ENCODE data around the gene MRPL14.

Gene MRPL14

DNA sequence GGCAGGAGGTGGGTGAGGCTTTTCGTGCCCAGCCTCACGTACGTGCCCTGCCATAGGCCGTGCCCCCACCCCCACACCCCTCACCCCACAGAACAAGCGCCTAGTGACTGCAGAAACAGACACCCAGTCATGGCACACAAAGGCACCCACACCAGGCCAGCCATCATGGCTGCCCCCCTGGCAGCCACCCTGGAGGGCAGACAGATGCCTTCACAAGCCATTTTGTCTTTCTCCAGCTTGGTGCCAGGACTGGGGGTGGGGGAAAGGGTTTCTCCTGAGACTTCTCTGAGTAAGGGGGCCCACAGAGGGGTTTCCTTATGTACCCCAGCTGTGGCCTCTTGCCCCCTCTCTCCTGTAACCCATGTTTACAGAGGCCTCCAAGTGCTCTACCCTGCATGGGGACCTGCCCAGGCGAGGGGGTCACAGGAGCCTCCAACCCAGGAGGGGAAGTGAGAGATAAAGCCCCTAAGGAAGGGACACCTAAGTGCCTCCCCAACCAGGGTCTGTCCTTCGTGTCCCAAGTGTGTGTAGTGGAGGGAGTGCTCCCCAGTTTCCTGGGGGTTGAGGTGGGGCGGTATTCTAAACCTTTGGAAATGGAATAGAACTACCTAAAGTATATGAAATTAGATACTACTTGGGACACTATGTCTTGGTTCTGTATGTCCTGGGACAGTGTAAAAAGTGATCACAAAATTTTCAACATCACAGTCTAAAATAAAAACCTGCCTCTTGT is 49.9 kb downstream of the MRPL14 start:
- DNase-seq: no peak

DNA sequence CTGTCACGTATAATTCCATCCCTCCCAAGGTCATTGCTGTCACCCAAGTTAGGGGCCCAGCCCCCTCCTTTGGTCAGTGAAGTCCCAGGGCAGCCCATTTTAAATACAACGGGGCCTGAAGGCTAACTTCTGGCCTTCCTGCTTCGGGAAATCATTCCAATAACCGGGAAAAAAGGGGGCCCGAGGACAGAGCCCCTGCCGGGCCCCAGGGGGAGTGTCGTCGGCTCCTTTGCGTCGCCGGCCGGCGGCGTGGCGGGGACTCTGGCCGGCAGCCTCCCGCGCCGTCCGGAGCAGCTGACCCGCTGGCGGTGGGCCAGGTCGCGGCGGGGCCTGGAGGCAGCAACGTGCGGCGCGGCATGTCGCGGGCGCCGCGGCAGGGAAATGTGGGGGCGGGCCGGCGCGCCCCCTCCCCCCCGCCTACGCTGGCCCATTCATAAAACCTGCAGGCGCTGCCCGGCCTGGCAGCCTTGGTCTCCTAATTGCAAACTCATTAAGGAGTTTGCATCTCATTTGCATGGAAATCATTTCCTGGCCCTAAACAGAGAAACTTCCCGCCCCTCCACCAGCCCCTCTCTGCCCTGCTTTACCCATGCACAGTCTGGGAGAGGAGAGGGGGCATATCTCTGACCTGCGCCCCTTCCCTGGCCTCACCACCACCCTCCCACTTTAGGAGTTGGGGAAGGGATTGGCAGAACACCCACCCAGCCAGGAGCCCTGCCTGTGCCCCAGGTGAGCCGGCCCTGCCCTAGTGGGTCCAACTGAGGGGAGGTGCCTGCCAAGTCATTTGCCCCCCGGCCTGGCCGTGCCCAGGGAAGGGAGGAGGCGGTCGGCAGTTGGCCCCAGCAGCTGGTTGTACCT is 50.7 kb downstream of the MRPL14 start:
- DNase-seq: no peak

DNA sequence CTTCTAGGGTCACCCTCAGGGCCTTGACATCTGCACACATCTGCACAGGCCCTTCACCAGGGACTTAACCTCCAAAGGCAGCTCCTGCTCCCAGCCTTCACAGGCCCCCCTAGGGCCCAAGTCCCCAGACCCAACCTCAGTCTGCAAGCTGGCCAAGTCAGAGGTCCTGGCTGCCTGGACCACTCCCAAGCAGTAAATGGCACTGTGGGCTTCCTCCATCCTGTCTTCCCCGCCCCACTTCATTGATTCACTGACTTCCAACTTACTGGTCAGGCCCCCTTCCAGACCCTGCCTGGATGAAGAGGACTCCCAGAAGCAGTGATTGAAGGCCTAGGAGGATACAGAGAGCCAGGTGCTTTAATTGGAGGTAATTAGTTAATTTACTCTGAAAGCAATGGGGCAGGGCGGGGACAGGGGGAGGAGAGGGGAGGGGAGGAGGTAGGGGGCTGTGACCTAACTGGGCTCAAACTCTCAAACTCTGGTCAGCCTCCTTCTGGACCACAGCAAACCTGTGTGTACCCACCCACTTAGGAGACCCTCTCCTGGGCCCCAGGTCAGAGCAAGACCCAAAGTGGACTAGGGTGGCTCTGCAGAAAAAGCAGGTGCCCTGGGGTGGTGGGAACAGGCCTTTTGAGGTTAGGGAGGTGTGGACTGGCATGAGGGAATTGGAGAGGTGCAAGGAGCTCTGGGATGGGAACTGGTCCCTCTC is 51.5 kb downstream of the MRPL14 start:
- no peak for DNase-seq

DNA sequence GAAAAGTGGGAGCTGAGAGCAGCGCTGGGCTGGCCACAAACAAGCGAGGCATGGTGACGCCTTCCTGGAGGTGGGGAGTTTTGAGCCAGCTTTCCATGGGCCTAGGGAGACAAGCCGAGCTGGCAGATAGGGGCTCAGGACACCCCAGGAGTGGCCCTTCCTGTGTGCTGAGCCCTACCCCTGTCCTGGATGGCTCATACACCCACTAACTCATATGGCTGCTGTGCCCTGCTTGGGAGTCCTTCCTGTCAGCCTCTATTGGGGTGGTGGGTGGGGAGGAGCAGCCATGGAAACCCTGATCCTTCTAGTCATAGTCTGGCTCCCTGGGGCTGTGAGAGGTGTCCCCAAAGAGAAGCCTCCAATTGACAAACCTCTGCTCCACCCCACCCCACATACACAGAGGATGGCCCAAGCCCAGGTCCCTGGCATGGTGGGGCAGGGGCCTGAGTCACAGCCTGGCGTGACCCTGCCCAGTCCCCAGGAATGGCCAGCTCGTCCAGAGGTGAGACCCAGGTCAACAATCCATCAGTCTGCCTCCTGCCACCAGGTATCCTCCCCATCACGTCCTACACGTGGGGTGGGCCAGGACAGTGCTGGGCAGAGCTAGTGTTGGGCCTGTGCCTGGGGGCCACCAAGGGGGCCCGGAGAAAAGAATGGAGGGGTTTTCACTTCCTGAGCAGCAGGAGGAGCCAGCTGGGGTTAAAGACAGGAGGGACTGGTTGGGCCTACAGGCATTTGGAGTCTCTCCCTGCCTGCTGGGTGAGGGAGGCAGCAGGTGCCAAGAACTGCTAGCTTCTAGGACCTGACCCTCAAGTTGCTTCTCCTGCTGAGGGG is 52.2 kb downstream of the MRPL14 start:
- DNase-seq: no peak

DNA sequence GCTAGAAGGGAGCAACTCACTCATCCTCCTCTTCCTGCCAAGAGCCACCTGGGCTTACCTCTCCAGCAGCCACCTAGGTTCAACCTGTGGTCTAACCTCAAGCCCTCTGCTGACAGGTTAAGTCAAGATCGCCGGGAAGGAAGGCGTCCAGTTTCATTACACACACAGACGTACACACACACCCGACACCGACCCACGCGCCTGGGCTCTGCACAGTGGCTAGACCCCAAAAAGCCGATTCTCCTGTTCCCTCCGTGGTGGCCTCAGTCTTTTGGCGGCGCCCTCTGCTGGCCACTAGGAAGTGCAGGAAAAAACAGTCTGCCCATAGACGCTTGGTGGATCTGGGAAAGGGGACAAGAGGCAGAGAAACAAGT is 52.8 kb downstream of the MRPL14 start:
- DNase-seq: no peak

DNA sequence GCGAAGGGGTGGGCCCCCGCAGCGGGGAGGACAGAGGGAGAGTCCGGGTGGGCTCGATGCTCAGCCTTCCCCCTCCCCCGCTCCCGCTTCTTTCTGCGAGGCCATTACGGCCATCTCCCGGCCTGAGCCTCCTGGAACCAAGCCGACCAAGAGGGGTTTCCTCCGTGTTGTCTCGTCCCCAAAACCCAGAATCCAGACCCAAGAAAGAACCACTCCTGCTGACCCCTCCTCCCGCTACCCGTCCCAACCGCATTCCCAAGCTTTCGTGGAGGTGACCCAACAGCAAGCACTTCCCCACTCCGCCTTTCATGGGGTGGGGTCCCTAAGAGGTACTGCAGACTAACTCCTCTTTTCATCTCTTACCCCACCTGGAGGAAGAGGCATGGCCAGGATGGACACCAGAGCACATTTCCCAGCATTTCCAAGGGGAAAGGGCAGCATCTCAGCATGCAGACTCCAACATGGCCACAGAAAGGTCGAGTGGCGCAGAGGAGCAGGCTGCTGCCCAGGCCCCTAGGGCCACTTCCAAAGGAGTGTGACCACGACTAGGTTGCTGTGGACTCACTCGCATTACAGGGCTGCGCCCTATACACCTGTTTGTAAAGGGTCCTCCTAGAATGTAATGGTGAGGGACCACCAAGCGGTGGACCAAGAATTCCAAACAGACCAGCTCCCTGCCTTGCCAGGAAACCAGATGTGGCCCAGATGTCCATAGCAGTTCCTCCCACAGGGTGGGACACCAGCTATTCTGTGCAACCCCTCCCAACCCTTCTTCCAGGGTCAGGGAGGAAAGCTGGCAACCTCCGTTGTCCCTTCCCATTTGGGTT is 53.4 kb downstream of the MRPL14 start:
- no peak for DNase-seq

DNA sequence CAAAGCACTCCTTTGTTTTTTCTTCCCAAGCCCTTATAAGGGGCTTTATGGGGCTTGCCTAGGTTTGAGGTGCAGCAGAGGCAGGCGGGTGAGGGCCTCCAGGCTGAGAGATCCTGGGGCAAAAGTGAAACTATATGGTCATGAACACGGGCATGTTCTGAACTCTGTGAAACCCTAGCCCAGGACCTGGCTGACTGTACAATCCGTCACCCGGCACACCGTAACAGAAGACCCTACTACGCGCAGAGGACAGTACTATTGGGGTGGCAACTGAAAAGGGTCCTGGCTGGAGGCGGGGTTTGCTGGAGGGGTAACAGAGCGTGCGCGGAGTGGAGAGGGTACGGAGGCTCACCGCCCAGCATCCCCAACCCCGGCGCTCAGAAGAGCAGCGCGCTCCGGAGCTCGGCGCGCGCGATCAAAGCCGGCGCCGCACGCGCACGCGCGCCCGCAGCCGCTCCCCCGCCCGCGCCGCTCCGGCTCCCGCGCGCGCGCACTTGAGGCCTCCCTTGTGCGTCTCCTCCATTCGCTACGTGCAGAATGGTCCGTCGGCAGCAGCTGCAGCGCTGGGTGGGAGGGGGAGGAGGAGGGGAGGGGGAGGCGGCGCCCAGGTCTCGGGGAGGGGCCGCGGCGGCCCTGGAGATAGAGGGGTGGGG is 54.2 kb downstream of the MRPL14 start:
- no peak for DNase-seq

DNA sequence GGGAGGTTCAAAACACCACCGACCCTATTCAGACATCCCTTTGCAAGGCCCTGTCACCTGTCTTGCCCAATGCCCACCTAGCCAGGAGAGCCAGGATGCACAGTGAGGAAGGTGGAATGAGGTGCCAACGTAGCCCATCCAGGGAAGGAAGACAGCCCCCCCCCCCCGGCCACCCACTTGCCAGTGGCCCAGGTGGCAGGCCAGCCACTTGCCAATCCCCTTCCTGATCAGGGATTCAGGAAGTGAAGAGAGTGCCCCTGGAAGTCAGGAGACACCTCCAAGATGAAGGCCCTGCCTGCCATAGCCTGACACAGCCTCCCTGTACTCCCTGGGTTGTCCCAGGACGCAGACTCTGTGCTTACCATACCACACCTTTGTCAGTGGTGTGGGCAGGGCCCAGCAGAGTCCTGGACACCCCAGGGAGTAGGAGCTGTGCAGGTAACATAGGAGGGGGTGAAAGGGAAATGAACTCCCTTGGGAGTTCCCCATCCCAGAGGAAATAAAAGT is 54.7 kb downstream of the MRPL14 start:
- DNase-seq: no peak

DNA sequence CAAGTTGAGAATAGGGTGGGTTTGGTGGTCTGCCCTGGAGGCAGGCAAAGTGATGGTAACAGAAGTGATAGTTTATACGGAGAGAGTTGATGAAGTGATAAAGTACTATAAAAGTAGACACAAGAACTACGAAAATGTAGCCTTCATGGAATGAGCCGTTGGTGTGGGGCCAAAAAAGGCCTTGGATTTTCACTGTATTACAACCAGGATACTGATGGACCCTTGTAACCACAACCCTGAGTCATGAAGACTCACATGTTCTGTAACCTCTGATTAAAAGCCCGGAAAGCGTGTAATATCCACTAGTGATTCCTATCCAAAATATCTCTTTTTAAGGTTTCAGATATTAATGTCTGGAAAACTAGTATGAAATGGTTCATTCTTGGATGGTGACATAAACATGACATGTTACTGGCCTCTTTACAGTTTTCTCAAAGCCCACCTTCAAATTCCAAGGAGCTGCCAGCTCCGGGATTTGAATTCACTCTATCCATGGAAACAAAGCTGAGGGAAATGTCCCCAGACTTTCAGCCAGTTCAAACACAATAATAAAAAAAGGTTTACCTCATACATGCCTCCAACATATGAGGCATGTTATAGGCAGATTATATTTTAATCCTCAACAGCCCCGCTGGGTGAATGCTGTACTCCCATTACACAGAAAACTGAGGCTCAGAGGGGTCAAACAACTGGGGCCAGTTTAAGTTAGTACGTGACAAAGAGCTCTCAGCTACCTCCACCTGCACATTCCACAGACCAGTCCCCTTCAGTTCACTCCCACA is 55.4 kb downstream of the MRPL14 start:
- DNase-seq: no peak

DNA sequence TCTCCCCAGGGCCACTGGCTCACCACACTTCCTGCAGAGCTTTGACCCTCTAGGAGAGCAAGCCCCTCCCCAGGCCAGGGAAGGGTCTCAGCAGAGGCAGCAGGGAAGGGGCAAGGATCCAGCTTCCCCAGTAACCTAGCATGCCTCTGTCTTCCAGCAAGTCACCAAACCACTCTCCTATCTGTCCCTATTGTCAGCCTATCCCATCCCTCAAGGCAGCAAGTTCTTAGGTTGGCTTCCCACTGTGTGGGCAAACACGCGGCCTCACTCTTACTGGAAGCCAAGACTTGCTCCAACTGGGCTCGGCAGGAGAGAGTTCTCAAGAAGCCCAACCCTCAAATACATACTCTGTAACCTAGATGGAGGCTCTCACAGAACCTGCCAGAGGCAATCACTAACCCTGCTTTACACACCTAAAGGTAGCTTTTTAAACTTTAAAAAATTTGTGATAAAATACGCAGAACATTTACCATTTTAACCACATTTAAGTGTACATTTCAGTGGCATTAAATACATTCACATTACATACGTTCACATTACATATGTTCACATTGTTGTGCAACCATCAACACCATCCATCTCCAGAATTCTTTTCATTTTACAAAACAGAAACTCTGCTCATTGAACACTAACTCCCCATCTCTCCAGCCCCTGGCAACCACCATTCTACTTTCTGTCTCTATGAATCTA is 58.5 kb downstream of the MRPL14 start:
- DNase-seq: no peak

DNA sequence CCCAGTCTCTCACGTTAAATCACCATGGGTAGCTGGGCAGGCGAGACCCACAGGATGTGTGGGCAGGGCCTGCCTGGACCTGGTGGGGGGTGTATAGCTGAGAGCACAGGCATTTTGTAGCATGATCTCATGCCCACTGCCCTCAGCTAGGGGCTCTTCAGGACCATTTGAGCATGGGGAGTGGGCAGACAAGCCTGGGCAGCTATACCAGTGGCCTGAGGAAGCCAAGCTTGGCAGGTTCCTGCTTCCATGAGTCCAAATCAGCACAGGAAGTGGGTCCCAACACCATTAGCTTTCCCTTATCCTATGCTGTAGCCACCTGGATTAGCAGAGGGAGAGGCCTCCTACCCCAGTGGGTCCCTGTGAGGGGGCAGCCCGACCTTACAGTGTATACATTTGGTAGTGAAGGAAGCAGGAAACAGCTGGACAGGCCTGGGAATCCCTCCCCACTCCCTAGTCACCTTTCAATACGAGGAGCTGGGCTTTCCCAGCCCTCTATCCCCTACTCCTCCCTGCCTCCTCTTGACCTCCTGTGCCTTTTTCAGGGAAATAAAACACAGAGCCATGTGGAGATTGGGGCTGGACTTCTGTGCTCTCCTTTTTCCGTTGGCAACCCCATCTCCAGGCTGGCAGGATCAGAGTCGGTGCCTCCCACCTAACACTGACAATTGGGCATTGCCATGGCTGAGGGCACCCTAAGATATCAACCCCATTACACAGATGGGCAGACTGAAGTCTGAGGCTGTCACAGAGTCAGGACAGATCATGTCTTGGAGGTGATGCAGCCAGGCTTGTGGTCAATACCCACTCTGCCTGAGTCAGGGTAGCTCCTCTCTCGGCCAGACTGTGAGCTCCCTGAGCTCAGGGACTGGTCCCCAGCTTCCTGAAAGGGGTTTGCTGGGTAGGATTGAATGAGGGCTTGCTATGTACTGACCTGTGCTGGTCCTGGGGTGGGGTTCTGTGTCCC is 59.8 kb downstream of the MRPL14 start:
- no peak for DNase-seq

DNA sequence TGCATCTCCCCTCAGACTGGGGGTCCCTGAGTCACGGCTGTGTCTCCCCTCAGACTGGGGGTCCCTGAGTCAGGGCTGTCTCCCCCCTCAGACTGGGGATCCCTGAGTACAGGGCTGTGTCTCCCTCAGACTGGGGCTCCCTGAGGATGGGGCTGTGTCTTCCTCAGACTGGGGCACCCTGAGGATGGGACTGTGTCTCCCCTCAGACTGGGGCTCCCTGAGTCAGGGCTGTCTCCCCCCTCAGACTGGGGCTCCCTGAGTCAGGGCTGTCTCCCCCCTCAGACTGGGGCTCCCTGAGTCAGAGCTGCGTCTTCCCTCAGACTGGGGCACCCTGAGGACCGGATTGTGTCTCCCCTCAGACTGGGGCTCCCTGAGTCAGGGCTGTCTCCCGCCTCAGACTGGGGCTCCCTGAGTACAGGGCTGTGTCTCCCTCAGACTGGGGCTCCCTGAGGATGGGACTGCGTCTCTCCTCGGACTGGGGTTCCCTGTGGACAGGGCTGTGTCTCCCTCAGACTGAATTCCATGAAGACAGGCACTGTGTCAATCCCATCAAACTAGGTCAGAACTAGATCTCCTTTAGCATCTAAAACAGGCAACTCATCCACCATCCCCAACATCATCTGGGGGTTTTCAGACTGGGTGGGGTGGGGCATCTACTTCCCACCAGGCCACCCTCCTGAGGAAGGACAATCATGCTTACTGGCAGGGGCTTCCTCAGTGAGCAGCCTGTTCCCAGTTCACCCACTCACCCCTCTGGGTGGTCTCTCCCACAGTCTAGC is 60.7 kb downstream of the MRPL14 start:
- DNase-seq: no peak

DNA sequence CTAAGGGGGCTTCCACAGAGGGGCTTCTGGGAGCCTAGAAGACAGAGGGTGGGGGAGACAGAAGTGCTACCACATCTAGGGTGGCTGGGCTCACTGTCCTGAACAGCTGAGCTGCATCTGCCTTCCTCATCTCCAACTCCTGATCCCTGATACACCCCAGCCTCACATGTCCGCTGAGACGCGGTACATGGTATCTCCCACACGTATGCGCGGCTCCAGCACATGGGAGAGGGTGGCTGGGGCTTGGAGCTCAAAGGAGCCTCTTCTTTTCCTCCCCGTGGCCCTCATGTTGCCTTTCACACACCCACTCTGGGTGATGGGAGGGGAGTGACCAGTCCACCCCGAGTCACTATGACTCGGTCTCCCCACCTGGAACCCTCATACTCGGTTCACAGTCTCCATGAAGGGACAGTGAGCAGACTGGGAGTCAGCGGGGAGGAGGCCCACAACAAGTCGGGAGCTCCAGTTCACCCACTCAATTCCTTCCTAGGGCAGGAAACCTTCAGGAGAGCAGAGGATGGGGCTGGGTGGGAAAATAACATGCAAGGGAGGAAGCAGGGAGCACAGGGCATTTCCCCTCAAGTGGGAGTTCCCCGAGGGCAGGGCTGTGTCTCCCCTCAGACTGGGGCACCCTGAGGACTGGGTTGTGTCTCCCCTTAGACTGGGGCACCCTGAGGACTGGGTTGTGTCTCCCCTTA is 61.7 kb downstream of the MRPL14 start:
- no peak for DNase-seq

DNA sequence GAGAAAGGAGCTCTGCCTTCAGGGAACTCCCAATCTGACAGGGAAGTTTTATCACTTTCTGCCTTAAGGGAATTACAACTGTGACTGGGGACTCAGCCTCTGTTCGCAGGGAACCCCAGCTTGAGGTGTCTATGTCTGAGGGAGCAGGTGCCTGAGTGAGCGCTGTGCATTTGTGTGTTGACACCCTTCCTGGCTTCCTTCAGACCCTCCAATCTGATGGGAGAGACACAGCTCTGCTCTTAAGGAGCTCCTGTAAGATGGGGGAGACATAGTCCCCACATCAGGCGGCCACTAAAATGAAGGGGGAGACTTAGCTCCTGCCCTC is 62.3 kb downstream of the MRPL14 start:
- DNase-seq: no peak

DNA sequence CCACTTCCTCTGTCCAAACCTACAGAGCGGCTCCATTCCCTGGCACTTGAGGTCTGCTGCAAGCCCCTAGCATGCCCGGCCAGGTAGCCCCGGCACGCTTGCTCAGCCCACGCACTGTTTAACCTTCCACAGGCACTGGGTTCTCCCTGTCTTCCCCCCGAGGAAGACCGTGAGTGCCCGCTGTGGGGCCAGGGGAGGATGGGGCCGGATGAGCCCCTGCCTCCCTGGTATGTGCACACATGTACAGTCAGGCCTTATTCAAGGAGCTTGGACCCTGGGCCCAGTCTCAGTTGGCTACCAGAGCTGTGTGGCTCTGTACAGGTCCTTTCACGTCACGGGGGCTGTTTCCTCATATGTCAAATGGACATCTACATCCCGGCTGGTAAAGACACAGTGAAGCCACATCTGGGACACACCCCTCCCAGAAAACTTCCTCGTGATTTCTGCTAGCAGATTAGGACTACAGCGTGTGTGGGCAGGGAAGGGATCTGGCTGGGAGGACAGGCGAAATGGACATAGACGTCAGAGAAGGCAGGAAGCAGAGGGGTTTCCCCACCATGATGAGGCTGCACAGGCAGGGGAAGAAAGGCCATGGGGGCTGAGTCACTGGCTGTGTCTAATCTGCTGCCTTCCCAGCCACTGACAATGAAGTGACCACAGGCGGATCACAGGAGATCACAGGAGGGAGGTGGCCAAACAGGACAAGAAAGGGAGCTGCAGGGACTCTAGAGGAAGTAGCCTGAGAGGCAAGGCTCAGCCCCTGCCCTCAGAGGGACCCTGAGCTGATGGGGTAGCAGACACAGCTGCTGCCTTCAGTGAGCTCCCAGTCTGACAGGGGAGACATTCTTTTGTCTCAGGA is 62.9 kb downstream of the MRPL14 start:
- DNase-seq: no peak

DNA sequence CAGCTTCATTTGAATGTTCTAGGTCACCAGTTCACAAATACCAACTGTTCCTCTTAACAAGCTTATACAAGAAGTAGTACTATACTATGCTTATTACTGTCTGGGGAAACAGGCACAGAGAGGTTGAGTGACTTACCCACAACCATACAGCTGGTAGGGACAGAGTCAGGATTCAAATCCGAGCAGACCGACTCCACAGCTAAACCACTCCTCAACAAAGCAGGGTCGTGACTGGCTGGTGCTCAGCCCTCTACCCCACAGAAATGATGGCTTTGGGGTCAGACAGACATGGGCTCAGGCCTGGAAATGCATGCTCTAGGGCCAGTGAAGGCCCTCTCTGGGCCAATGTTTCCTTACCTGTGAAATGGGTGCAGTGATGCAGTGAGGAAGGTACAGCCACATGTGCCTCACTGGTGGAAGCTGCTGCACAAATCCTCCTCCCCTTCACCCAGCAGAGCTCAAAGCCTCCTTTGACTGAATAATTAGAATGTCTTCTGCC is 63.6 kb downstream of the MRPL14 start:
- DNase-seq: no peak
